ENCODE results near the gene ATP11A. TPM values are rescaled to one million over a fixed set of nuclear protein-coding genes. Genes with fewer than 3 reads are reported as not detected.

ATP11A gene
- total and polyA plus RNA-seq, 8 donors = 271 to 502 (median 458) TPM

DNA sequence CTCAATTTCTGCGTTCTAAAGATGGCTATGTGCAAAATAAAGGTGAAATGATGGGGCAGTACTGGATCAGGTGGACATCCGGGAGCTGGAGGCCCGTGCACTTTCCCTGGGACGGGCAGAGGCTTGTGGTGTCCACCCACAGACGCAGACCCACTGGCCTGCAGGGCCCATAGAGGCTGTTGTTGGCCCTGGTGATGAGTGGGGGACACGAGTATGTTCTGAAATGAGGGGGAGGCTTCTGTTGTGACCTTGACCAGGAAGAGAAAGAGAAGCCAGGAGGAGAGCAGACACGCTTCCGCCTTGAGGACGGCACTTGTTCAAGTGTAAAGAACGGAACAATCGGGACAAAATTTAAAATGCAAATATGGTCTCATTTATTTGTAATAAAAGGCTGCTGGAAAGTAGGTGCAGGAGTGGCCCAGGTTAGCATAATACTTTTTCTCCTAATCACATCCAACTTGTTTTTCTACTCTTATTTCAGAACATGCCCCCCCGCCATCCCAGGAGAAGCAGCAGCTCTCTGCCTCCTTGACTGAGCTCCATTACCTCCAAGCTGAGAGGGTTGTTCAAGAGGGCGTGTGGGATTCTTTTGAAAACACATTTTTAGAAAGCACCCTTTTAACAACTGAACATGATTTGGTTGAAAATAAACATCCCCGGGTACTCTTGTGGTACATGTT lies 27.1 kb downstream of the ATP11A start:
- peak in 3 of 4 donors; percentile 31 to 61 (median 36) for DNase-seq
- Histone ChIP-seq H3K9me3 (no peaks in the 10 kb centered on the region), H3K4me3 (no peak overlapping the region), H3K27ac (peak overlapping the region in 1 of 2 donors; percentile 45), H3K4me1 (peaks cover 16 to 37% of the 10 kb centered on the region in 2 donors), H3K27me3 (no peaks in the 10 kb centered on the region), H3K36me3 (peaks cover 0 to 4% of the 10 kb centered on the region in 2 donors)
- intact Hi-C loops (cut with DNase I) = no loop called here
- peak; percentile 34 for ATAC-seq
- TF ChIP-seq, protein P1, sequence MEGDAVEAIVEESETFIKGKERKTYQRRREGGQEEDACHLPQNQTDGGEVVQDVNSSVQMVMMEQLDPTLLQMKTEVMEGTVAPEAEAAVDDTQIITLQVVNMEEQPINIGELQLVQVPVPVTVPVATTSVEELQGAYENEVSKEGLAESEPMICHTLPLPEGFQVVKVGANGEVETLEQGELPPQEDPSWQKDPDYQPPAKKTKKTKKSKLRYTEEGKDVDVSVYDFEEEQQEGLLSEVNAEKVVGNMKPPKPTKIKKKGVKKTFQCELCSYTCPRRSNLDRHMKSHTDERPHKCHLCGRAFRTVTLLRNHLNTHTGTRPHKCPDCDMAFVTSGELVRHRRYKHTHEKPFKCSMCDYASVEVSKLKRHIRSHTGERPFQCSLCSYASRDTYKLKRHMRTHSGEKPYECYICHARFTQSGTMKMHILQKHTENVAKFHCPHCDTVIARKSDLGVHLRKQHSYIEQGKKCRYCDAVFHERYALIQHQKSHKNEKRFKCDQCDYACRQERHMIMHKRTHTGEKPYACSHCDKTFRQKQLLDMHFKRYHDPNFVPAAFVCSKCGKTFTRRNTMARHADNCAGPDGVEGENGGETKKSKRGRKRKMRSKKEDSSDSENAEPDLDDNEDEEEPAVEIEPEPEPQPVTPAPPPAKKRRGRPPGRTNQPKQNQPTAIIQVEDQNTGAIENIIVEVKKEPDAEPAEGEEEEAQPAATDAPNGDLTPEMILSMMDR (IDR thresholded peaks at IDR 0.05) = no peak

DNA sequence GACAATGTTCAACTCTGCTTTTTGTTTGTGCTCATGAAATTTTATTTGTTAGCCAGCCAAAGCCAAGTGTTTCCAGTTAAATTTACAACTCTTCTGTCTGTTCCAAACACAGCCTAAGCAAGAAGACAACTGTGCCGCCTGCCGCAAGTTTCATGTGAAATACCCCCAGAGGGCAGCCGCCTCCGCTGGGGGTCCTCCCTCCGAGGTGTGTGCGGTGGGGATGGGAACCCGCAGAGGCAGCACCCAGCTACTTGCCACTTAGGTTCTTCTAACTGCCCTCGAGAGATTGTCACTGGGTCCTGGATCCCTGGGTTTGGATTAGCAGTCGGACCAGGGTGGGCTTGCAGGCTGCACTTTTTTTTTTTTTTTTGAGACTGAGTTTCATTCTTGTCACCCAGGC lies 28.5 kb downstream of the ATP11A start:
- no peak overlapping the region for H3K4me3 ChIP-seq
- ATAC-seq = no peak
- TF ChIP-seq, protein P1 (IDR thresholded peaks at IDR 0.05) = no peak
- peak in 2 of 4 donors; percentile 24 to 25 for DNase-seq
- H3K27me3 ChIP-seq = no peaks in the 10 kb centered on the region
- intact Hi-C loops (cut with DNase I) = no loop called here
- H3K9me3 ChIP-seq = no peaks in the 10 kb centered on the region
- no peak overlapping the region for H3K27ac ChIP-seq
- peaks cover 12 to 32% of the 10 kb centered on the region in 2 donors for H3K4me1 ChIP-seq
- H3K36me3 ChIP-seq = peaks cover 0 to 4% of the 10 kb centered on the region in 2 donors

DNA sequence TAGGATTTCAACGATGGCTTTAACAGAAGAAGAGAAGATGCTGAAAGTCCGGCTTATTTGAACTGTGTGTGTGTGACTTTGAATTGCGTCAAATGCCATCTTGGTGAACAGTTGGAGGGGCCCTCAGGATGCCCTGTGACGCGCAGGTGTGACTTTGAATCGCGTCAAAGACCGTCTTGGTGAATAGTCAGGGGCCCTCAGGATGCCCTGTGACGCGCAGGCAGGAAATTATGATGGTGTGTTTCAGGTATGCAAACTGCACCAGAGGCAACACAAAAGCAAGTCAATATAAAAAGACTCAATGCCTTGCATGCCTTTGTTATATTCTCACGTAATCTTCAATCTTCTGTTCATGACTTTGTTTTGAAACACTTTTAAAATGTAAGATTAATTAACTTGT lies 29.2 kb downstream of the ATP11A start:
- peaks cover 12 to 31% of the 10 kb centered on the region in 2 donors for H3K4me1 ChIP-seq
- ATAC-seq (no peak), DNase-seq (peak in 1 of 4 donors; percentile 30)
- TF ChIP-seq, protein P1 (IDR thresholded peaks at IDR 0.05) = no peak
- no peaks in the 10 kb centered on the region for H3K9me3 ChIP-seq
- no peak overlapping the region for H3K4me3 ChIP-seq
- intact Hi-C loops (cut with DNase I) = no loop called here
- peak overlapping the region in 1 of 2 donors; percentile 78 for H3K27ac ChIP-seq
- peaks cover 0 to 4% of the 10 kb centered on the region in 2 donors for H3K36me3 ChIP-seq
- no peaks in the 10 kb centered on the region for H3K27me3 ChIP-seq

DNA sequence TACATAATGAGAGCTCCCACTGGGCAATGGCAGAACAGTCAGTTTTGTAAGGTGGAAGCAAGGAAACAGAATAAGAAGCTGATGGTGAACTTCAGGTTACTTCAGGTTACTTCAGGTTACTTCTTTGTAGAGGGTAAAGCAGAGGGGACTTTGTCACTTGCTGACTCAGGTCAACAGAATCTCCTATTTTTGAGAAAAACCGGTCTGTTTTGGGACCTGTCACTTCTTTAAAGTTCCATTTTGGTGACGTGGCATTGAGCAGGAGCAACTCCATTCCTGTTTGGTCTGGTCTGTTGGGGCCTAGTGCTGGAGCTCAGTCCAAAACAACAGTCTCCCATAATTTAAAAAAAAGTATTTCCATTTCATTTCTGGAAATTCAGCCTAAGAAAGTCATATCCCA lies 29.7 kb downstream of the ATP11A start:
- H3K27me3 ChIP-seq = no peaks in the 10 kb centered on the region
- peaks cover 0 to 4% of the 10 kb centered on the region in 2 donors for H3K36me3 ChIP-seq
- DNase-seq (no peak), ATAC-seq (no peak)
- intact Hi-C loops (cut with DNase I) = no loop called here
- no peaks in the 10 kb centered on the region for H3K9me3 ChIP-seq
- no peak overlapping the region for H3K4me3 ChIP-seq
- H3K27ac ChIP-seq = peak overlapping the region in 1 of 2 donors; percentile 78
- TF ChIP-seq, protein P1 (IDR thresholded peaks at IDR 0.05) = no peak
- peaks cover 14 to 36% of the 10 kb centered on the region in 2 donors for H3K4me1 ChIP-seq

DNA sequence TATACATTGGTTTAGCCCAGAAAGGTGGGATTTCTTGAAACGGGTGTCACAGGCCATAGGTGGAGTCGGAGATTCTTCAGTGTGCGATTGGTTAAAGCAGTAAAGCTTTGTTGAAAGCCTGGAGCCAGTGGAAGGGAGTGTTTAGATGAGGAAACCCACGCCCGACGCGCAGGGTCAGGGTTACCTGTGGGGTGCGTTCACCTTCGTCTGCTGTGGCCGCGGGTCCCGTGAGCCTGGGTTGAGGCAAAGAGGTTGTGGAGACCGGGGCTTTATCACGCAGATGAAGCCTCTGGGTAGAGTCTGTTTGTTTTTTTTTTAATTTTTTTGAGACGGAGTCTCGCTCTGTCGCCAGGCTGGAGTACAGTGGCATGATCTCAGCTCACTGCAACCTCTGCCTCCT lies 30.4 kb downstream of the ATP11A start:
- intact Hi-C loops (cut with DNase I) = no loop called here
- no peak for ATAC-seq
- Histone ChIP-seq H3K4me1 (peaks cover 21 to 43% of the 10 kb centered on the region in 2 donors), H3K27me3 (no peaks in the 10 kb centered on the region), H3K36me3 (peaks cover 0 to 4% of the 10 kb centered on the region in 2 donors), H3K9me3 (no peaks in the 10 kb centered on the region), H3K27ac (peak overlapping the region in 1 of 2 donors; percentile 78), H3K4me3 (no peak overlapping the region)
- TF ChIP-seq, protein P1 (IDR thresholded peaks at IDR 0.05) = no peak
- DNase-seq = no peak

Measured in left lung (tissue), 10 donors.